HFF-Myc (cell line): ENCODE measurements around the gene SHANK3.
A peak's percentile ranks its signal among the peaks of the same experiment; 100 is the strongest.

Source experiments
- DNase-seq: peaks from one replicate; pipeline ENCODE4 v3.0.0-alpha.2; 2011; ENCODE audit warnings: low read depth; ENCODE audit errors: extremely low read depth
- H3K4me3 ChIP-seq: replicated peaks from 2 replicates; pipeline ENCODE4 v1.5.1; 2011; ENCODE audit warnings: low read depth, mild to moderate bottlenecking, control low read depth, low read length
- CTCF ChIP-seq: IDR thresholded peaks from 2 replicates; pipeline ENCODE4 v1.5.1; 2012; ENCODE audit warnings: mild to moderate bottlenecking, low read depth, low read length, control low read depth; ENCODE audit errors: missing control alignments

Gene SHANK3

GRCh38 chr22:50683994-50684371 is 11.4 kb downstream of the SHANK3 start:
- no peak overlapping the region for H3K4me3 ChIP-seq
- TF ChIP-seq CTCF = no peak
- no peak for DNase-seq

GRCh38 chr22:50684501-50684900 is 11.9 kb downstream of the SHANK3 start:
- no peak for DNase-seq
- TF ChIP-seq CTCF = no peak
- no peak overlapping the region for H3K4me3 ChIP-seq

- no peak for TF ChIP-seq CTCF
- H3K4me3 ChIP-seq = no peak overlapping the region
- DNase-seq = no peak
Observed at GRCh38 chr22:50684986-50685385, 12.4 kb downstream of the SHANK3 start.

- H3K4me3 ChIP-seq = no peak overlapping the region
- DNase-seq = no peak
- TF ChIP-seq CTCF = no peak
Observed at GRCh38 chr22:50686794-50687193, 14.2 kb downstream of the SHANK3 start.

- no peak overlapping the region for H3K4me3 ChIP-seq
- no peak for TF ChIP-seq CTCF
- DNase-seq = no peak
Observed at GRCh38 chr22:50687829-50688228, 15.2 kb downstream of the SHANK3 start.

- TF ChIP-seq CTCF = no peak
- no peak overlapping the region for H3K4me3 ChIP-seq
- no peak for DNase-seq
Observed at GRCh38 chr22:50688448-50688847, 15.8 kb downstream of the SHANK3 start.

GRCh38 chr22:50691521-50691920 is 18.9 kb downstream of the SHANK3 start:
- no peak overlapping the region for H3K4me3 ChIP-seq
- DNase-seq = peak; percentile 12
- TF ChIP-seq CTCF = peak; percentile 60
